T follicular helper cell (primary cell): ENCODE measurements around the gene TMTC2.
"Not testable (repeated sequence)": the region's sequence is repeated elsewhere in the genome, so short reads cannot be mapped to it uniquely, and the experiment has no call there.

ENCODE experiments used
- DNase-seq: peaks from one replicate; pipeline ENCODE4 v3.0.0-alpha.2; 2020; ENCODE audit warnings: low read depth

Gene TMTC2

GRCh38 chr12:83082690-83083276 is 396.1 kb downstream of the TMTC2 start:
- no peak for DNase-seq

DNA sequence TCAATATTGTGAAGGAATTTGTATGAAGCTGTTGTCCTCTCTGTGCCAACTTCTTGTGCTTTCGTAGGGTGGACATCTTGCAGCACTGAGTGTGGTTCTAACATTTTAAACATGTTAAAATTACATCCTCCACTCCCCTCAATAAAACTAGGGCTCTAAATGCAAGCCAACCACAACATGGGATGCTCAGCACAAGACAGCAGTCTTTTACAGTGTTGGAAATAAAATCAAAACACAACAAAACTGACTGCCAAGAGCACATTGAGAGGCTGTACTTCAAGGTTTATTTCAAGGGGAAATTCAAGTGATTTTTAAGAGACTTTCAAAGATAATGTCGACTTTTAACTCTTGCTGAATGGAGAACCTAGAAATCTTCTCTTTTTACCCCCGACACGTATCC is 396.9 kb downstream of the TMTC2 start:
- DNase-seq, result no peak

DNA sequence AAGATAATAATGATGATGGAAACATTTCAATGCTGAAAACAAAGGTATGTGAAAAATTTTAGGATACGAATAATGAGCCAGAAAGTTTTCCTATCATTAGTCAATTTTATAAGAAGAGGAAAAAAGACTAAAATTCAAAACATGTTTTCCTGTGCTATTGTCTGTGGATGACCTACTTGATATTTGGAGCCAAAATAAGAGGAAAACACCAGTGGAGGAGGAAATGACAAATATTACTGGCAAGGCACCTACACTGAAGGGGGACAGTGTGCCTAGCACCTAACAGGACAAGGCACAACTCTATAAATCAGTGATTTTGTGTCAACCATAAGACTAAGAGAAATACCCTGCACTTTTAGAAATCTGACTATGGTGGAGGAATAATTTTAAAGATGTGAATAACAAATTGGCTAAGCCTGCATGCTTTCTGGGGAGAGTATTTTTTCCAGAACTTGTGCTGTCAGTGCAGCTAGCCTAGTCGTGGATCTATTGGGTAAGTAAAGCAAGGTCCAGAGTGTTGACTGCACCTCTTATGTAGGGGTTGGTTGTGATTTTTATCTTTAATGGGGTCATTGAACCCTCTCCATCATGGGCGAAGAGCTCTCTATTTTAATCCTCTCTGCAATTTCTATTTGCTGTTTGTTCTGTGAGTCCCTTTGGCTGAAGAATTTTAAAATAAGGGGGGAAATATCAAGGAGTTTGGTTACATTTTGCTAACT is 398.0 kb downstream of the TMTC2 start:
- no peak for DNase-seq

- DNase-seq, result no peak
Observed at GRCh38 chr12:83086023-83086422, 399.3 kb downstream of the TMTC2 start.

GRCh38 chr12:83089575-83089974 is 402.9 kb downstream of the TMTC2 start:
- no peak for DNase-seq

GRCh38 chr12:83092129-83092528 is 405.4 kb downstream of the TMTC2 start:
- no peak for DNase-seq

DNA sequence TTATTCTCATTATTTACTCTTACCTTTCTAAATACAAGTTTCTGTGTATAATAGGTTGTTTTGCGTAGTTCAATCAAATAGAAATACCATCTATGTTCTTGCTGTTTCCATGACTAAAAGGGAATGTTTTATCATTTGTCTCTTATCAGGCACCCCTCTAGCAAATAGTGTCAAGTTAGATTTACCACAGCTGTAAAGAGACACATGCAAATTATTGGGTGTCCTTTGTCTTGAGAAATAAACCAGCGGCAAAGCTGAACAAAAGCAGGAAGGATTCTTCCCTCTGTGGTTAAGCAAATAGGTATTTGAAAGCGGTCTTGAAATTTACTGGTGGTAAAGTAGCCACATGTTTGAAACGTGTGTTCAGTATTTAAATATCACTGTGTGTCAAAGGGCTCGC is 405.9 kb downstream of the TMTC2 start:
- DNase-seq, result no peak

- DNase-seq, result no peak
Observed at GRCh38 chr12:83093426-83093825, 406.7 kb downstream of the TMTC2 start.

DNA sequence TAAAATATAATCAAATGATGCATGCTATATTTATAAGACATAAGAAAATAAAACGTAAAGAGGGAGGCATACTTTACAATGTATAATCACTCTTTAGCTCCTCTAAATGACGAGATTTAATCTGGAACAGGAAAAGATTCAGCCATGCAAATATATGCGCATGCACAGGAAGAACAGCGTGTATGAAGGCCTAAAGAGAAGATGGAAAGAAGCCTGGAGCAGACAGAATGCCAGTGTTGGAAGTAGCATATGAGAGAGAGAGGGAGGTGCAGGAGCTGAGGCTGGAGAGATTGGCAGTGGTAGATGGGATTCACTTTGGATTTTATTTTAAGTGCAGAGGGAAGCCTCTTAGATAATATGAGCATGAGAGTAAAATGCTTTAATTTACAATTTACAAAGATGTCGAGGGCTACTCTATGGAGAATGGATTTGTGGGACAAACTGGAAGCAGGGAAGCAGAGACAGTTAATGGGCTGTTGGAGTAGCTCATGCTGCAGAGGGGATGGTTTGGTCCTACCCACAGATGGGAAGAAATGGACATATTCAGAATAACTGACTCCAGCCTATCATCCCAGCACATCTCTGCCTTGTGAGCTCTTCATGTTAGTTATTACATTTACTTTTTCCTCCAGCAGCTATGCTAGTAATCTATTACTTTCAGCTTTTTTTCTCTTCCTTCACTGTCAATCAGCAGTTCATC is 411.1 kb downstream of the TMTC2 start:
- DNase-seq, result no peak

DNA sequence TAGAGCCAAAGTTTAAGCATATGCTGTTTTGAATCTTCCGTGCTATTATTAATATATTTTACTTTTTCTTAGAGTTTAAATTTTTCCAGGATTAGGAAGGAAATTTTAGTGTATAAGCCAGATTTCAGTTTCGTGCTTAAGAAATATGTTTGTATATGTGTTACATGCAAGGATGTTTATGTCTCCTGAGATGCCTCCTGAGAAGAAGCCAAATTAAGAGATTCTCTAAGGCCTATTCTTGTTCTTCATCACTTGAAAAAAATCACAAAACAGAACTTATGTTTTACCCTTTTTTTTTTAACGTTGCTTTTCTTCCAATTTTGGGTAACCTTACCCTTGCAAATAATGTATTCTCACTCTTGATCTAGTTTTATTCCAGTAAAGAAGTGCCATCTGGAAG is 412.7 kb downstream of the TMTC2 start:
- DNase-seq, result no peak

DNA sequence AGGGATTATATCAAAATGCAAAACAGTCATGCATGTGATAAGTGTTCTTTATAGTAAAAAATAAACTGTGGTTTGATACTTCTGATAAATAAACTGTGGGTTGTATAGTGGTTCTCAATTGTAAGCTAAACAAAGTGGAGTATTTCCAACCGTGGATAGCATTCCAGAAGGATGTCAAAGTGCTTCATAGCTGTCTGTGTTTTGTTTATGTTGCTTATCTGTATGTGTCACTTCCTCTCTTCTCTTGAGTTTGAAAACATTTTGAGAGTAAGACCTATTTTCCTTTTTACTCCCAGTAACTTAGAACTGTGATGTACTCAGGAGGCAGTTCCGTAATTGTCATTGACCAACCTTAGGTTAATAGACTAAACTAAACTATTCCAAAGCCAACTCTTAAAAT is 415.8 kb downstream of the TMTC2 start:
- DNase-seq, result no peak

- DNase-seq, result no peak
Observed at GRCh38 chr12:83106873-83107272, 420.2 kb downstream of the TMTC2 start.

GRCh38 chr12:83110424-83110823 is 423.7 kb downstream of the TMTC2 start:
- no peak for DNase-seq

- no peak for DNase-seq
Observed at GRCh38 chr12:83113945-83114344, 427.2 kb downstream of the TMTC2 start.

DNA sequence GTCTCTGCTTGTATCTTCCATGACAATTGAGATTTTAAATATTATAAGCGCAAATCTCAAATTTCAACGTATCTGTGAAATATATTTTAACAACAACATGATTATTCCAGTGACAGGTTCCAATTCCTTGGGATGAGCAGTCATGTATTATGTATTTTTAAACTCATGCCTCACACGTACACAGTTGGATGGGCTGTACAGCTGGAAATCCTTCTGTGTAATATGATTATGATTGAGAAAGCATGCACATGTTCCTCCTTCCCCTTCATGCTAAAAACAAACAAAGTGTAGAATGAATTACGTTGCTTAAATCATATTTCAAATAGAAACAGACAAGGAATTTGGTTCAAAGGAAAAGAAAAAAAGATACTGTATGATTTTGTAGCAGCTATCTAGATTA is 428.3 kb downstream of the TMTC2 start:
- no peak for DNase-seq

DNA sequence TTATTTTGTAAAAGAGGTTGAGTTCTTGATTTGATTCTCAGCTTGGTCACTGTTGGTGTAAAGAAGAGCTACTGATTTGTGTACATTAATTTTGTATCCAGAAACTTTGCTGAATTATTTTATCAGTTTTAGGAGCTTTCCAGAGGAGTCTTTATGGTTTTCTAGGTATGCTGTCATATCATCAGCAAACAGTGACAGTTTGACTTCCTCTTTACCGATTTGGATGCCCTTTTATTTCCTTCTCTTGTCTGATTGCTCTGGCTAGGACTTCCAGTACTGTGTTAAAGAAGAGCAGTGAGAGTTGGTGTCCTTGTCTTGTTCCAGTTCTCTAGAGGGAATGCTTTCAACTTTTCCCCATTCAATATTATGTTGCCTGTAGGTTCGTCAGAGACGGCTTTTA is 431.2 kb downstream of the TMTC2 start:
- DNase-seq, result not testable (repeated sequence)

GRCh38 chr12:83121897-83122622 is 435.4 kb downstream of the TMTC2 start:
- DNase-seq, result no peak

- DNase-seq, result no peak
Observed at GRCh38 chr12:83122623-83122934, 435.9 kb downstream of the TMTC2 start.

GRCh38 chr12:83123039-83123438 is 436.3 kb downstream of the TMTC2 start:
- no peak for DNase-seq

DNA sequence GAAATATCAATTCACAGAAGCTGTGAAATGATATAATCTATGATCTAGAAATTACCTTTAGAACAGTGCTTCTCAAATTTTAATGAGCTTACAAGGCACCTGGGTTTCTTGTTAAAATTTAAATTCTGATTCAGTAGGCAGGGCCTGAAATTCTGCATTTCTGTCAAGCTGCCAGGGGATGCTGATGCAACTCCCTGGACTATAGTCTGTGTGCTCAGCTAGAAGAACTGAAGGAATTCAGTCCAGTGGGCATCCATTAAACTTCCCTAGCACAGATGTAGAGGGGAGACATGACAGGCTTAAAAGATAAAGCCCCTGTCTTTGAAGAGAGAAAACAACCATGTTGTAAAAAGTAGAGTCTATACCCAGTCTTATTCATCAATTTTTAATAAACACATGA is 441.8 kb downstream of the TMTC2 start:
- DNase-seq, result no peak

DNA sequence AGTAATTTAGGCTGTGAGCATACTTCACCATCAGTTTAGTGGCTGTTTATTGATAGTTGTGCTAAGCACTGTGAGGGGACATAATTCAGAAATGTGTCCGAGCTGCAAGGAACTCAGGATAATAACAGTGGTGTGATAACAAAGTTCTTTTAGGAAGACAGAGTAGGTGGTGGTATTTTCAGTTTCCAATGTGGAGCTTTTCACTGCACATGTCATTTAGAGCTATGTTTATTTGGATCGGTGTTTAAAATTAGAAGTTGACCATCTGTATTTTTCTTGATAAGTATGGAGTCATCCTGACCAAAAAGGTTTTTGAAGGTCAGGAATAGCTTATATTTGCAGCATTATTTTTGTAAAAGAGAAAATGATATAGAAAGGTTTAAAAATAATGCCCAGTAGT is 443.5 kb downstream of the TMTC2 start:
- no peak for DNase-seq

DNA sequence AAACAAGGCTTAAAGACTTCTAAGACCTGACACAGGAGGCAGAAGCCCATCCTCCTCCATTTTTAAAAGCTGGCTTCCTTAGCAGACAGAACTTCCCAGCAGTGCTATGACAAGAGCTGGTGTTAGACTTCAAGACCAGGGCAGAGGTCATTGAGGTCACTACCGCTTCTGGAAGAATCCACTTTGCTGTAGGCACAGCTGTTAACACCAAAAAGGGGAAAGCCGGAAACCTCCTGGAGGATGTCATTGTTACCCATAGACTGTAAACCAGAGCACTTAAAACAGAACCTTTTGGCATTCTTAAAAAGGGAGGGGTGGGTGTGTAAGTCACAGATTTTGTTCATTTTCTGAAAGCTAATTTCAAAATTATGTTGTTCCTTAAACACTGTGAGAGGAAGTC is 445.7 kb downstream of the TMTC2 start:
- DNase-seq, result no peak

- no peak for DNase-seq
Observed at GRCh38 chr12:83136411-83136810, 449.7 kb downstream of the TMTC2 start.
